ENCODE data around the gene SLC6A6.

Gene SLC6A6

GRCh38 chr3:14423963-14424362, 21.6 kb downstream of the SLC6A6 start:
- Histone ChIP-seq H3K4me3 (ENCODE audit: low read depth in 1 of 2, low read length in 1 of 2) (peak overlapping the region in 1 of 2 experiments; percentile 53), H3K36me3 (peaks cover 80% of the 10 kb centered on the region), H3K4me1 (ENCODE audit: control insufficient read depth in 1 of 2, insufficient read depth in 1 of 2, low read depth in 1 of 2, low read length in 1 of 2) (peaks cover 96 to 98% of the 10 kb centered on the region in 2 experiments), H3K9me3 (no peaks in the 10 kb centered on the region), H3K27me3 (no peaks in the 10 kb centered on the region), H3K27ac (peak overlapping the region; percentile 98)
- no peak for TF ChIP-seq CTCF (IDR thresholded peaks at IDR 0.05)

- Histone ChIP-seq H3K4me1 (ENCODE audit: control insufficient read depth in 1 of 2, insufficient read depth in 1 of 2, low read depth in 1 of 2, low read length in 1 of 2) (peaks cover 96 to 98% of the 10 kb centered on the region in 2 experiments), H3K27me3 (no peaks in the 10 kb centered on the region)
- no peak for TF ChIP-seq CTCF (IDR thresholded peaks at IDR 0.05)
Observed at GRCh38 chr3:14424711-14425580, 22.5 kb downstream of the SLC6A6 start.

GRCh38 chr3:14425581-14426304, 23.3 kb downstream of the SLC6A6 start:
- TF ChIP-seq CTCF (IDR thresholded peaks at IDR 0.05) = peak; percentile 46
- H3K9me3 ChIP-seq = no peaks in the 10 kb centered on the region
- H3K27me3 ChIP-seq = no peaks in the 10 kb centered on the region
- H3K36me3 ChIP-seq = peaks cover 69% of the 10 kb centered on the region
- peaks cover 96 to 98% of the 10 kb centered on the region in 2 experiments for H3K4me1 ChIP-seq (ENCODE audit: control insufficient read depth in 1 of 2, insufficient read depth in 1 of 2, low read depth in 1 of 2, low read length in 1 of 2)
- peak overlapping the region; percentile 98 for H3K27ac ChIP-seq
- H3K4me3 ChIP-seq (ENCODE audit: low read depth in 1 of 2, low read length in 1 of 2) = peak overlapping the region; percentile 34 to 53

More at GRCh38 chr3:14424711-14425580, 22.5 kb downstream of the SLC6A6 start:
- Histone ChIP-seq H3K4me3 (ENCODE audit: low read depth in 1 of 2, low read length in 1 of 2) (peak overlapping the region; percentile 28 to 53), H3K27ac (peak overlapping the region; percentile 98), H3K9me3 (no peaks in the 10 kb centered on the region), H3K36me3 (peaks cover 77% of the 10 kb centered on the region)

GRCh38 chr3:14426305-14426620, 23.9 kb downstream of the SLC6A6 start:
- peaks cover 96 to 98% of the 10 kb centered on the region in 2 experiments for H3K4me1 ChIP-seq (ENCODE audit: control insufficient read depth in 1 of 2, insufficient read depth in 1 of 2, low read depth in 1 of 2, low read length in 1 of 2)
- TF ChIP-seq CTCF (IDR thresholded peaks at IDR 0.05) = no peak
- no peaks in the 10 kb centered on the region for H3K27me3 ChIP-seq
- peaks cover 64% of the 10 kb centered on the region for H3K36me3 ChIP-seq
- H3K27ac ChIP-seq = peak overlapping the region; percentile 98
- H3K4me3 ChIP-seq (ENCODE audit: low read depth in 1 of 2, low read length in 1 of 2) = peak overlapping the region; percentile 34 to 53
- H3K9me3 ChIP-seq = no peaks in the 10 kb centered on the region

- H3K4me1 ChIP-seq (ENCODE audit: control insufficient read depth in 1 of 2, insufficient read depth in 1 of 2, low read depth in 1 of 2, low read length in 1 of 2) = peaks cover 99 to 100% of the 10 kb centered on the region in 2 experiments
- H3K27me3 ChIP-seq = no peaks in the 10 kb centered on the region
- peak overlapping the region in 1 of 2 experiments; percentile 7 for H3K4me3 ChIP-seq (ENCODE audit: low read depth in 1 of 2, low read length in 1 of 2)
- H3K9me3 ChIP-seq = no peaks in the 10 kb centered on the region
- peak overlapping the region; percentile 98 for H3K27ac ChIP-seq
- peaks cover 48% of the 10 kb centered on the region for H3K36me3 ChIP-seq
- no peak for TF ChIP-seq CTCF (IDR thresholded peaks at IDR 0.05)
Observed at GRCh38 chr3:14428087-14429033, 26.0 kb downstream of the SLC6A6 start.

Measured in neutrophil (primary cell).